Heart left ventricle (tissue), 16 donors: ENCODE results near the gene ETNK1. TPM values are rescaled to one million over a fixed set of nuclear protein-coding genes. Genes with fewer than 3 reads are reported as not detected.

ENCODE experiments used
- ATAC-seq, 4 donors: fragments of 200-7000 bp; cut with Tn5 transposase; one replicate each; pipeline ENCODE4 v1.9.1; 2020 to 2022; ENCODE audit warnings: moderate library complexity in 4 of 4, mild to moderate bottlenecking in 3 of 4, moderate number of reproducible peaks in 1 of 4
- DNase-seq, 5 donors: peaks; one replicate each; pipeline ENCODE4 v3.0.0-alpha.2; 2020
- H3K27ac ChIP-seq, 12 donors: fragments of 200-600 bp; sonication (generic) in 4 of 12; one replicate each; pipeline versions ENCODE4 v1.5.0 to v1.8.0; 2016 to 2022; ENCODE audit warnings: mild to moderate bottlenecking in 2 of 12
- H3K27me3 ChIP-seq, 9 donors: fragments of 200-600 bp; sonication (generic) in 2 of 9; one replicate each; pipeline versions ENCODE4 v1.5.1 to v1.8.0; 2016 to 2022; ENCODE audit warnings: mild to moderate bottlenecking in 3 of 9
- H3K36me3 ChIP-seq, 9 donors: fragments of 200-600 bp; sonication (generic) in 2 of 9; one replicate each; pipeline versions ENCODE4 v1.5.0 to v1.8.0; 2018 to 2022; ENCODE audit warnings: mild to moderate bottlenecking in 2 of 9
- H3K4me1 ChIP-seq, 12 donors: fragments of 200-600 bp; sonication (generic) in 4 of 12; one replicate each; pipeline versions ENCODE4 v1.5.0 to v1.8.0; 2016 to 2022; ENCODE audit warnings: mild to moderate bottlenecking in 3 of 12
- H3K4me3 ChIP-seq, 12 donors: fragments of 200-600 bp; sonication (generic) in 4 of 12; one replicate each; pipeline versions ENCODE4 v1.5.0 to v1.8.0; 2017 to 2022; ENCODE audit warnings: mild to moderate bottlenecking in 9 of 12, moderate library complexity in 4 of 12
- H3K9me3 ChIP-seq, 12 donors: fragments of 200-600 bp; sonication (generic) in 4 of 12; one replicate each; pipeline versions ENCODE4 v1.5.0 to v1.8.0; 2016 to 2022; ENCODE audit warnings: mild to moderate bottlenecking in 1 of 12
- POLR2A ChIP-seq, 2 donors: fragments of 450-650 bp; IDR thresholded peaks; one replicate each; pipeline ENCODE4 v1.6.1; 2017; ENCODE audit warnings: antibody characterized with exemption in 2 of 2, mild to moderate bottlenecking in 2 of 2, moderate library complexity in 2 of 2
- WGBS, 4 donors: extraction: QIAGEN DNeasy Blood & Tissue Kit in 2 of 4; methylation state at CpG; one replicate each; pipeline versions ENCODE4 v1.1.5 to v1.1.7; 2013 to 2018; 5-methylcytosine and 5-hydroxymethylcytosine counted together
- intact Hi-C, 10 donors: fragments of 100-400 bp; cut with DNase I; formaldehyde crosslinking; loops; one replicate each; pipeline versions ENCODE4 v1.11.1 to v1.14.2; 2022
- long read RNA-seq, 3 donors: library from polyadenylated mRNA; unstranded; transcript quantifications; one replicate each; pipeline ENCODE4 v2.0.0, GENCODE V29; 2020 to 2021
- polyA plus RNA-seq, 2 donors: library from polyadenylated mRNA; stranded (reverse); fragments of 200-250 nt; gene quantifications; one replicate each; pipeline ENCODE4 v1.2.3, GENCODE V29; 2013
- total RNA-seq, 9 donors: library from RNA; depleted of rRNA in 2 of 9; stranded (reverse); fragments of >200 nt in 2 of 9; fragmentation: NEBNext Ultra II Directional in 3 of 9; extraction: Animal tissue kit (Norgen Biotek cat#: 25700) in 3 of 9; gene quantifications; one replicate each; pipeline versions ENCODE4 v1.1.0 to v1.2.4, GENCODE V29; 2016 to 2023
- TF ChIP-seq, protein P1 (sequence below), 12 donors: fragments of 200-600 bp; sonication (generic) in 4 of 12; IDR thresholded peaks; one replicate each; pipeline versions ENCODE4 v1.5.0 to v1.8.0; 2018 to 2022; ENCODE audit warnings: antibody characterized with exemption in 12 of 12, mild to moderate bottlenecking in 5 of 12
- donor health status: ischemic (EF 13 %, LVEDD 7.1; RV severe dilation, severe dysfunction).
- donor health status: healthy with polysubstance abuse.
- donor health status: DM: no; HTN: yes; CAD: no.
- donor health status: DM: no; HTN: no; CAD: no.
- donor health status: ischemic (EF 25% LVEDD 6.9; RV normal size, moderate dysfunction).
- donor health status: ischemic (EF 25% LVEDD 5.7; RV mildly dilated, moderate dysfunction).
- donor health status: healthy.
- donor health status: DM: yes; HTN: yes; CAD: no.
- donor health status: ischemic (EF 35%, LVEDD 5.7; RV mildly dilated, moderate dysfunction).
- donor health status: nonischemic (EF 11% LVEDD 7.7; RV severe dilation, severe dysfunction).
- donor health status: DM: yes; HTN: yes; CAD: no.
- donor health status: PGD.
- donor health status: ischemic (EF 29% LVEDD 5.4; RV normal size, mild dysfunction).
- donor health status: nonischemic (EF 23%, LVEDD 6.1; RV moderate dilation, normal function).

Gene ETNK1
- total RNA-seq (10 to 100 TPM; 12.6 to 40.9 (median 17.2) TPM), polyA plus RNA-seq (1 to 10 TPM; 8.3 to 9.5 TPM)
- long read RNA-seq, donor 1, full-length matches to known transcripts, result 11 of 13 reads
- long read RNA-seq, donor 1, partial matches to known transcripts, result 0 of 13 reads
- long read RNA-seq, donor 1, other reads (novel, unspliced or antisense), result 2 of 13 reads
- long read RNA-seq, donor 2, full-length matches to known transcripts, result 24 of 30 reads
- long read RNA-seq, donor 2, partial matches to known transcripts, result 1 of 30 reads
- long read RNA-seq, donor 2, other reads (novel, unspliced or antisense), result 5 of 30 reads
- long read RNA-seq, donor 3, full-length matches to known transcripts, result 11 of 11 reads
- long read RNA-seq, donor 3, partial matches to known transcripts, result 0 of 11 reads
- long read RNA-seq, donor 3, other reads (novel, unspliced or antisense), result 0 of 11 reads

DNA sequence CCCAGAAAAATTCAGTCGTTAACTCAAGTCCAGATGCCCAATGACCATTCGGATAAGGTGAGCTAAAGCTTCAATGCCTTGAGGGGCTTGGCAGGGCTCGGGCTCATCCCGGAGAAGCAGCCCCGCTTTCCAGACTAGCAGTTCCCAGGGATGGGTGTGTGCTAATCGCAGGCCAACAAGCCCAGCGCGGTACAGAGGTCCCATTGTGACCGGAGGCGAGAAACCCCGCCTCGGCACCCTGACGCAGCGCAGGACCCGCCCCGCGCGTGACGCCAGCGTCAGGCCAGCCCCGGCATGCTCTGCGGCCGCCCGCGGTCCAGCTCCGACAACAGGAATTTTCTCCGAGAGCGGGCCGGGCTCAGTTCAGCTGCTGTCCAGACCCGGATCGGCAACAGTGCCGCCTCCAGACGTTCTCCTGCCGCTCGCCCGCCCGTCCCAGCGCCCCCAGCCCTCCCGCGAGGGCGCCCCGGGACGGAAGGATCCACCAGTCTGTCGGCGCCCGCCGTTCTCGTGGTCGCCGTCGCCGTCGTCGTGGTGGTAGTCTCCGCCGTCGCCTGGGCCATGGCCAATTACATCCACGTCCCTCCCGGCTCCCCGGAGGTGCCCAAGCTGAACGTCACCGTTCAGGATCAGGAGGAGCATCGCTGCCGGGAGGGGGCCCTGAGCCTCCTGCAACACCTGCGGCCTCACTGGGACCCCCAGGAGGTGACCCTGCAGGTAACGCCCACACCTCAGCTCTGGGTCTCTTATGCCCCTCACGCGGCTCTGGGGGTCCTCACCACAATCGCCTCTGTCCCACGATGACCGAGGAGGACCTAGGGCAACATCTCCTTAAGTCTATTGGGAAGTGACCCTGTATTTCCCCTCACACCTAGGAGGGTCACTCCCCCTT is at the start of gene ETNK1:
Gene ETNK1, plus strand, starts transcription at position 302 of the 892 bp plus-strand sequence. Its CDS starts 260 bp downstream, at position 562.
- Histone ChIP-seq H3K36me3 (no peaks in the 10 kb centered on the region), H3K9me3 (no peaks in the 10 kb centered on the region), H3K4me1 (peaks cover 0 to 44% (median 30%) of the 10 kb centered on the region in 12 donors), H3K27ac (peak within 1 kb of the TSS; percentile 89 to 98 (median 96)), H3K4me3 (peak within 1 kb of the TSS; percentile 63 to 95 (median 87)), H3K27me3 (no peaks in the 10 kb centered on the region)
- TF ChIP-seq, protein P1, sequence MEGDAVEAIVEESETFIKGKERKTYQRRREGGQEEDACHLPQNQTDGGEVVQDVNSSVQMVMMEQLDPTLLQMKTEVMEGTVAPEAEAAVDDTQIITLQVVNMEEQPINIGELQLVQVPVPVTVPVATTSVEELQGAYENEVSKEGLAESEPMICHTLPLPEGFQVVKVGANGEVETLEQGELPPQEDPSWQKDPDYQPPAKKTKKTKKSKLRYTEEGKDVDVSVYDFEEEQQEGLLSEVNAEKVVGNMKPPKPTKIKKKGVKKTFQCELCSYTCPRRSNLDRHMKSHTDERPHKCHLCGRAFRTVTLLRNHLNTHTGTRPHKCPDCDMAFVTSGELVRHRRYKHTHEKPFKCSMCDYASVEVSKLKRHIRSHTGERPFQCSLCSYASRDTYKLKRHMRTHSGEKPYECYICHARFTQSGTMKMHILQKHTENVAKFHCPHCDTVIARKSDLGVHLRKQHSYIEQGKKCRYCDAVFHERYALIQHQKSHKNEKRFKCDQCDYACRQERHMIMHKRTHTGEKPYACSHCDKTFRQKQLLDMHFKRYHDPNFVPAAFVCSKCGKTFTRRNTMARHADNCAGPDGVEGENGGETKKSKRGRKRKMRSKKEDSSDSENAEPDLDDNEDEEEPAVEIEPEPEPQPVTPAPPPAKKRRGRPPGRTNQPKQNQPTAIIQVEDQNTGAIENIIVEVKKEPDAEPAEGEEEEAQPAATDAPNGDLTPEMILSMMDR (IDR thresholded peaks at IDR 0.05), result no peak
- TF ChIP-seq POLR2A (IDR thresholded peaks at IDR 0.05), result peak; percentile 60 to 95
- peak; percentile 96 to 97 (median 96) for DNase-seq
- intact Hi-C loops, result loop anchor here in 9 of 10 donors (1.0 to 5.0 kb wide), 3 partner anchors 80 to 83 kb away; partner anchors contain the start of gene C2CD5 (in 9 of the 9)
- WGBS, 4 donors, result 0 to 1% (median 0%) methylated on average over 15 to 71 of the region's 71 CpGs
- peak; percentile 99 to 100 (median 100) for ATAC-seq

GRCh38 chr12:22576065-22576464 is 48.9 kb upstream of the ETNK1 start:
- Histone ChIP-seq H3K4me3 (no peak overlapping the region), H3K36me3 (no peaks in the 10 kb centered on the region), H3K27ac (no peak overlapping the region), H3K9me3 (peaks cover 0 to 4% (median 0%) of the 10 kb centered on the region in 12 donors), H3K4me1 (no peaks in the 10 kb centered on the region), H3K27me3 (no peaks in the 10 kb centered on the region)
- no peak for ATAC-seq
- intact Hi-C loops, result no loop called here
- TF ChIP-seq, protein P1 (IDR thresholded peaks at IDR 0.05), result no peak
- no peak for TF ChIP-seq POLR2A (IDR thresholded peaks at IDR 0.05)
- DNase-seq, result no peak
- 80 to 85% (median 80%) methylated on average over 1 of the region's 1 CpG for WGBS, 4 donors

DNA sequence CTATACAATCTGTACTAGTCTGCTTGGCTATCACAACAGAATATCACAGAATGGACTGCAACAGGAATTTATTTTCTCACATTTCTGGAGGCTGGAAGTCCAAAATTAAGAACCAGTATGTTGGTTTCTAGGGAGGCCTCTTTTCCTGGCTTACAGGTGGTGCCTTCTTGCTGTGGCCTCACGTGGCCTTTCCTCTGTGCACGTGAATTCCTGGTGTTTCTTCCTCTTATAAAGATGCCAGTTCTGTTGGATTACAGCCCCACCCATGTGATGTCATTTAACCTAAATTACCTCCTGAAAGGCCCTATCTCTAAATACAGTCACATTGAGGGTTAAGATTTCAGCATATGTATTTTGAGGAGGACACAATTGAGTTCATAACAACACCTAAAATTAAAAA is 48.5 kb upstream of the ETNK1 start:
- TF ChIP-seq POLR2A (IDR thresholded peaks at IDR 0.05), result no peak
- TF ChIP-seq, protein P1 (IDR thresholded peaks at IDR 0.05), result no peak
- ATAC-seq, result no peak

More for the DNA sequence above, 48.5 kb upstream of the ETNK1 start:
- no peak for DNase-seq
- Histone ChIP-seq H3K36me3 (no peaks in the 10 kb centered on the region), H3K4me3 (no peak overlapping the region), H3K4me1 (no peaks in the 10 kb centered on the region), H3K27me3 (no peaks in the 10 kb centered on the region), H3K27ac (no peak overlapping the region), H3K9me3 (peaks cover 0 to 4% (median 0%) of the 10 kb centered on the region in 12 donors)
- intact Hi-C loops, result no loop called here
- WGBS, 4 donors, result 65 to 80% (median 72%) methylated on average over 2 of the region's 2 CpGs
